GM19023 (cell line): Measurements from ENCODE around the gene DOLPP1.
"Not testable (repeated sequence)": the region's sequence is repeated elsewhere in the genome, so short reads cannot be mapped to it uniquely, and the experiment has no call there.

Experiments used
- ATAC-seq: cut with Tn5 transposase; IDR thresholded peaks from one replicate; pipeline ENCODE4 v1.9.1; 2021; ENCODE audit warnings: mild to moderate bottlenecking, moderate library complexity; ENCODE audit not compliant: unreplicated experiment

Gene DOLPP1

DNA sequence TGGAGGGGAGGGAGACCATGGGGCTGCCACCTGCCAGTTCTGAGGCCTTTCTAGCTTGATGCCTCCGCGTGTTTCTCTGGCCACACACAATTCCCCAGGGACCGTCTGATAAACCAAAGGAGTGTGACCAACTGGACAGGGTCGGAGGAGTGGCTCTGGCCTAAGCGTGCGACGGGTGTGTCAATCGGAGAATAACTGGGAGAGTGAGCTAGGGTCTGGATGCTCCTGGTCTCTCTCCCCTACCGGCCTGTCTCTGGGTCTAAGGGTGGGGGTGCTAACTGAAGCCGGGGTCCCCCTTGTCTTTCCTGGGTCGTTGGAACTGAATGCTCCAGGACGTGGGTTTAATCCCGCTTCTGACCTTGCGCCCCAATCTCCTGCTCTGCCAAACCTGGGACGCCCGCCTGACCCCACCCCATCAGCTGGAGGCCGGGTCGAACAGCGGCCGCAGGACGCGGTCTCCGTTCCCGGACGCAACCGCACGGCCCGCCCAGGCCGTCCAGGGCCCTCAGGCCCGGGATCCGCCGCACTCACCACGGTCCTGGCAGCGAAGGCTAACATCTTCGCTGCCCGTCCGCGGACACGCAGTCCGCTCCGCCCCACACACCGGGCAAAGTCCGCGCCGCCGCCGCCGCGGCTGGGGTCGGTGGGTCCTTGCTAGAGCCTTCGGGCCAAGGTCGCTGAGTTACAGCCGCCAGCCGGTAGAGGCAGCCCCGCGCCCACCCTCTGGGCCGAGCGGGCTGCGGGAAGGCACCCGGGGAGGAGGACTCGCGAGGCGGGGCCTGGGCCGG, 29.2 kb downstream of the DOLPP1 start:
- no peak for ATAC-seq

DNA sequence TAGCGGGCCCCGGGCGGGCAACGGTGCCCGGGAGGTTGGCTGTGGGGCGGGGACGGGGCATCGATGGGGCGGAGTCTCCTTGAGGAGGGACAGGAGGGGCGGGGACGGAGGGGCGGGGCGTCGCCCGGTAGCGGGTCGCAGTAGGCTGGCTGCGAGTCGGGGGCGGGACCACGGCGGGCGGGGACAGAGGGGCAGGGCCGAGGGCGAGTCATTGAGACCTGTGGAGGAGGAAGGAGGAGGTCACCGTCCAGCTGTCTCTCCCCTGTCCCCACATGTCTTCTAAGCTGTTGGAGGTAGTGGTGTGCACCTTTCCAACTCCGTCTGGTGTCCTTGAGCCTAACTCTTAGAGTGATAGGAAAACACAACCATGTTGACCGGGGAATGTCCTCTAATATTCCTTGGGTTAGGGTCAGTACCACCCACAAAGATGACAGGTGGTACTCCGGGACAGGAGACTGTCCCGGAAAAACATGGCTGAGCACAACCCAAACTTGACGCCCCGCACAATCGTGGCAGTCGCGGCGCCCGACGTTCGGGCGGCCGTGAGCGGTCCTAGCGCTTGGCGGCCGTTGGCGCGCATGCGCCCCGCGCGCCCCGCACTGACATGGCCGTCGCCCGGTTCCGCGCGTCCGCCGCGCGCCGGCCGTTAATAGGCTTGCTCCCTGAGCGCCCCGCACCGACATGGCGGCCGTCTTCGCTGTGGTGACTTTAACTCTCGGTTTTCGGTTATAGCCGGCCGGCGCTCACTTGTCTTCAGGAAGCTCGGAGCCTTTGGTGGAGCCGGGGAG, 30.0 kb downstream of the DOLPP1 start, which contains the start of the genes CRAT and PTPA:
Gene CRAT (minus strand): TSS at position 54 of the 788 bp plus-strand sequence. CDS start 284 bp downstream, outside the sequence.
Gene PTPA (plus strand): TSS at position 676 of the 788 bp plus-strand sequence. CDS start 186 bp downstream, outside the sequence.
- ATAC-seq = peak; percentile 78

DNA sequence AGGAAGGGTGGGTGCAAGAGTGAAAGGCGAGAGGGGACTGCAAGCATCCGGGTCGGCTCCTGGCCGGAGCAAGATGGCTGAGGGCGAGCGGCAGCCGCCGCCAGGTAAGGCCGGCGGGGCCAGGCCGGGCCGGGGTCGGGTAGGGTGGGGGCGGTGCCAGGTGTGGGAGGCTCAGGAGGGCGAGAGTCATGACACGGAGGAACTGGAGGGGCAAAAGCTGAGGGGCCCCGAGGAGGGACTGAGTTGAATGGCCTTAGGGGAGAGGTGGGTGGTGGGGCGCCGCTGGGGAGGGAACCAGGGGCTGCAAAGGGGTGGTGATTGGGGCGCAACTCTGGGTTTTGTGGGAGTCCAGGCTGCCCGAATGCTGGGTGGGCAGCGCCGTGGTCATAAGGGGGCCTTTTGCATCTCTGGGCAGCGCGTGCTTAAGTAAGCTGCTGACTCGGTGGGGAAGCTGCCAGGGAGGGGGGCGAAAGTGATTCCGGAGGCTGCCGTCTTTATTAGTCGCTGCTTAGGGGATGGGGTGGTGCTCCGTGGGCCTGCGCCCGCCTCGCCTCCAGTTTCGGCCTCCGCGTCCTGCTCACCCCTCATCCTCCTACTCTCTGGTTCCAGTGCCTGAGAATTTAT, 30.7 kb downstream of the DOLPP1 start:
- ATAC-seq = peak; percentile 4

DNA sequence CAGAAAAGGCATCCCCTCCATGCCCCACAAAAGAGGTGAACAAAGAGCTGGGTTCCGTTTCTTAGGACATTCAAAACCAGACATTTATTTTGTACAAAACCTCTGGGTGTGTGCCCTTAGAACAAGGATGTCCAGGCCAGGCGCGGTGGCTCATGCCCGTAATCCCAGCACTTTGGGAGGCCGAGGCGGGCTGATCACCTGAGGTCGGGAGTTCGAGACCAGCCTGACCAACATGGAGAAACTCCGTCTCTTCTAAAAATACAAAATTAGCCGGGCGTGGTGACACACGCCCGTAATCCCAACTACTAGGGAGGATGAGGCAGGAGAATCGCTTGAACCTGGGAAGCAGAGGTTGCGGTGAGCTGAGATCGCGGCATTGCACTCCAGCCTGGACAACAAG, 31.6 kb downstream of the DOLPP1 start:
- ATAC-seq = not testable (repeated sequence)

DNA sequence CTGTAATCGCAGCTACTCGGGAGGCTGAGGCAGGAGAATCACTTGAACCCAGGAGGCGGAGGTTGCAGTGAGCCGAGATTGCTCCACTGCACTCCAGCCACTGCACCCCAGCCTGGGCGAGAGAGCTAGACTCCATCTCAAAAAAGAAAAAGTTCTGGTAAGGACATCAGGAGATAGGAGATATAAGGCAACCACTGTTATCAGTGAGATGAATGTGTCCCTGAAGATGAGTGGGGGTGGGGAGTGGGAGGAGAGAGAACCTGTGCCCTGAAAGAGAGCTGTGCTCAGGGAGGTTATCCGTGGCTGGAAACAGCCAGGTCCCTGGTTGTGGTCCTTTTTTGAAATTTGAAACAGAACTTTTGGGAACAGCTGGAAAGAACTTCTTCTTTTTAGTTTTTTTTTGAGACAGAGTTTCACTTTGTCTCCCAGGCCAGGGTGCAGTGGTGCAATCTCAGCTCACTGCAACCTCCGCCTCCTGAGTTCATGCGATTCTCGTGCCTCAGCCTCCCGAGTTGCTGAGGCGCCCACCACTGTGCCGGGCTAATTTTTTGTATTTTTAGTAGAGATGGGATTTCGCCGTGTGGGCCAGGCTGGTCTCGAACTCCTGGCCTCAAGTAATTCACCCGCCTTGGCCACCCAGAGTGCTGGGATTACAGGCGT, 32.9 kb downstream of the DOLPP1 start:
- no peak for ATAC-seq

DNA sequence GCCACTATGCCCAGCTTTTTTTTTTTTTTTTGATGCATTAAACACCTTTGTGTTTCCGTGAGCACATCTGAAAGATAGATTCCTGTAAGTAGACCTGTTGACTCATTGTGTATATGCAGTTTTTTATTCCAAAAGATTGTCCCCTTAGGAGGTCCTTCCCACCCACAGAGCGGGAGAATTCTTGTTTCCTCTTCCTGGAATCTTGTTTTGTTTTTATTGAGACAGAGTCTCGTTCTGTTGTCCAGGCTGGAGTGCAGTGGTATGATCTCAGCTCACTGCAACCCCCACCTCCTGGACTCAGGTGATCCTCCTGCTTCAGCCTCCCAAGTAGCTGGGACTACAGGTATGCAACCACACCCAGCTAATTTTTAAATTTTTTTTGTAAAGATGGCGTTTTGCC, 37.9 kb downstream of the DOLPP1 start:
- ATAC-seq = no peak

DNA sequence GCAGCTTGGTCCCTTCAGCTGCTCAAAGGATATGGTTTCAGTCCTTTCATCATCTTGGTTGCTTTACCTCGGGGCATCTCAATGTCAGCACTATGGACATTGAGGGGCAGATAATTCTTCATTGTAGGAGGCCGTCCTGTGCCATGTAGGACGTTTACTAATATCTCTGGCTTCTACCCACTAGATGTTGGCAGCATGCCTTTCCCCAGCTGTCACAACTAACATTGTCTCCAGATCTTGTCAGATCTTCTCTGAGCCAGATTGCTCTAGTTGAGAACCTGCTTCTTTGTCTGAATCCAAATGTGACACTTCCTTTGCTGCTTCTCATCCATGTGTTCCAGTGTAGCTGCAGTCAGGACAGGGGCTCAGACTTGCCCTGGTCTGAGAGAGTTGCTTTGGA, 40.6 kb downstream of the DOLPP1 start:
- no peak for ATAC-seq

DNA sequence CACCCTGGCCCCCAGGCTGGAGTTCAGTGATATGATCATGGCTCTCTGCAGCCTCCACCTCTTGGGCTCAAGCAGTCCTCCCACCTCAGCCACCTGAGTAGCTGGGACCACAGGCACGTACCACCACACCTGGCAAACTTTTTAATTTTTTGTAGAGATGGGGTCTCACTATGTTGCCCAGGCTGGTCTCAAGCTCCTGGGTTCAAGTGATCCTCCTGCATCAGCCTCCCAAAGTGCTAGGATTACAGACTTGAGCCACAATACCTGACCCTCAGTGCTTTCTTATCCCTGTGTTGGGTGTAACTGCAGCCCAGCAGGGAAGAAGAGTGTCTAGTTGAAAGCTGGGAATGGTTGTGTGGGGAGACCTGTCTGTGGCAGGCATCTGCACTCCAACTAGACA, 41.2 kb downstream of the DOLPP1 start:
- no peak for ATAC-seq

DNA sequence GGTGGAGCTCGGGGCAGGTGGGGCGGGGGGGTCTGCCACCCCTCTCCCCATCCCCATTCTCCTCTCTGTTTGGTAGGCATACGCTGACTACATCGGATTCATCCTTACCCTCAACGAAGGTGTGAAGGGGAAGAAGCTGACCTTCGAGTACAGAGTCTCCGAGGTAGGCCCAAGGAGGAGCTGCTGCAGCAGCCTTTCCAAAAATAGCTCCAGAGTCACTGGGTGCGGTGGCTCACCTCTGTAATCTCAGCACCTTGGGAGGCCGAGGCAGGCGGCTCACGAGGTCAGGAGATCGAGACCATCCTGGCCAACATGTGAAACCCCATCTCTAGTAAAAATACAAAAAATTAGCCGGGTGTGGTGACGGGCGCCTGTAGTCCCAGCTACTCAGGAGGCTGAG, 42.1 kb downstream of the DOLPP1 start:
- not testable (repeated sequence) for ATAC-seq

DNA sequence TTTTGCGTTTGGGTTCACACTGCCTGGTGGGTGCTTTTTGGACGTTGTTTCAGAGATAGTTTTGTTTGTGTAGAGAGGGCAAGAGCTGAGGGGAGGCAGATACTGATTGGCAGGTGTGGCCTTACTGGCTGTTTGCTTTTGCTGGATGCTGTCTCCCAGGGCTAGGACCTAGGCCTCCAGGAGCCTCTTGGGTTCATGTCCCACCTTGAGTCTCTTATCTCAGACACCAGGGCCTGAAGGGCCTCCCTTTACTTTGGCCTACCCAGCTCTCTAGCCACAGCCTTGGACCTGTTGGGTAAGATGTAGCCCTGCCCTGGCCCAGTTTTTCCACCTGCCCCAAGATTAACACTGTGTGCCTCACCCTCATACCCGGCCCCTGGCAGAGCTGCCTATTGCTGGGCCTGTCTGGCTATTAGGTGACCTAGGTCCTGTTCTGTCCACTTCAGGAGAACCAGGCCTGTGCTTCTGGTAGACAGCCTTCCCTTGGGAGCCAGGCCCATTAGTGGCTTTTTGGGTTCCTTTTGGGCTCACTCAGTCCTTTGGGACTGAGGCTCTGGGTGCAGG, 43.7 kb downstream of the DOLPP1 start:
- ATAC-seq = no peak

DNA sequence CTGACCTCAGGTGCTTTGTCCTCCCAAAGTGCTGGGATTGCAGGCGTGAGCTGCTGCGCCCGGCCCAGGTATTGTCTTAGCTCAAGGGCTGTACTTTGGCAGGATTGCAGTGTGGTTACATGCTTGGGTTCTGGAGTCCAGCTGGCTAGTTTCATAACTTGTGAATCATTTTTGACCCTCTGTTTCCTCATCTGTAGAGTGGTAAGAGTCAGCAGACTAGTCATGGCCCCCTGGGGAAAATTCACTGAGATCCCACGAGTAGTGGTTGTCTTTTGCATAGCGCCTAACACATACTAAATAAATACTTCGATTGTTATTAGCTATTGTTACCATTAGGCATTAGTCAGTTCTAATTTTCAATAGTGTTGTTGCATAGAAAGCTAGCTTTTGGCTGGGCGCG, 44.6 kb downstream of the DOLPP1 start:
- no peak for ATAC-seq

DNA sequence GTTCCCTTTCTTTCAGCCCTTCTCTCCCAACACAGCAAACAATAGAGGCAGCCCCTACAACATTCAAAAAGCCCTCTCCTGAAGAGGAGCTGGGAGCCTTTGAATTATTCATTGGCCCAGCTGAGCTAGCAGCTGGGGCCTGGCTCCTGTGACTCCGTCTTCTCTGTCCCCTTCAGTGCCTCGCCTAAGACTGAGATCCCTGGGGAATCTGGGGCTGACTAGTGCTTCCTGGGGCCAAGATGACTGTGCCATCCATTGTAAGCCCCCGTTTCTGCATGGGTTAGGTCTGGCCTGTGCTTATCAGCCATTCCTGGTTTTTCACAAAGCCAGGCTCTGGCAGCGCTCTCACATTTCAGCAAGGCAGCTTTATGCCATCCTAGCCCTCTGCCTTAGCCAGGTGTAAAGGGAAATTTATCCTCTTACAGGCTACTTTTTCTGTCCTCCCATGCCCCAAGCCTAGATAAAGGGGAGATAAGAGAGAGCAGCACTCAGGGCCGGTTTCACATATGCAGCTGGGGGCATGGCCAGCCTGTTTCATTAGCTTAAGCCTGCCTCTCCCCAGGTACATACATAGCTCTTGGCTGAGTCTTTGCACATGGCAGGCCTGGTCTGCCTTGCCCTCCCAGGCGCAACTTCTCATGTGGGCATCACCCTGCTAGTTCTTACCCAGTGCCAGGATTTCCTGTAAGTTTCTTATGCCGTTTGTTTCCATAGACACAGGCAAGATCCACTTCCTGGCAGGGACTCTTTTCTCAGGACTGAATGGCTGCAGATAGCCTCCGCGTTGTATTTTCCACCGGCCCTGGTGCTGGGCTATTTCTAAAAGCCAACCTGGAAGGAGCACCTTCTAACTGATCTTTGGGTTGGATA, 46.1 kb downstream of the DOLPP1 start:
- ATAC-seq = no peak

DNA sequence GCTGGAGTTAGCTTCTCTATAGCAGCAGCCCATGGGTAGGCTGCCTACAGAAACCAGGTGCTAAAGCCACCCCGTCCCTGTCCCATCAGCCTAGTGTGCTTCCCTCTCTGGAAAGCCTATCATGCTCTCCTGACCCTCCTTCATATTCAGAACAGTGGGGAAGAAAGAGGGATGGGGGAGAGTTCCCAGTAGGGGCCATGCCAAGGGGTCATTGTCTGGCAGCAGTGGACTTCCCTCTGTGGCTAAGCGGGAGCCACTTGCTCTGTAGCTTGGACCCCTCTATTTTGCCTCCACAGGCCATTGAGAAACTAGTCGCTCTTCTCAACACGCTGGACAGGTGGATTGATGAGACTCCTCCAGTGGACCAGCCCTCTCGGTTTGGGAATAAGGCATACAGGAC, 47.8 kb downstream of the DOLPP1 start:
- no peak for ATAC-seq

DNA sequence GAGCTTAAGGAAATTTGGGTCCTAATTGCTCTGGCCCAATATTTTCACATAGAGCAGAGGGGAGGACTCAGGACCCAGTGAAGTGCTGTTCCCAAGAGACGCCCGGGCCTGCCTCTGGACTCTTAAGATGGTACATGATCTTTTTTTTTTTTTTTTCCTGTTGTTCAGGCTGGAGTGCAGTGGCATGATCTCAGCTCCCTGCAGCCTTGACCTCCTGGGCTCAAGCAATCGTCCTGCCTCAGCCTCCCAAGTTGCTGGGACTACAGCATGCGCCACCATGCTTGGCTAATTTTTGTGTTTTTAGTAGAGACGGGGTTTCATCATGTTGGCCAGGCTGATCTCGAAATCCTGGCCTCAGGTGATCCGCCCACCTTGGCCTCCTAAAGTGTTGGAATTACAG, 49.4 kb downstream of the DOLPP1 start:
- not testable (repeated sequence) for ATAC-seq

DNA sequence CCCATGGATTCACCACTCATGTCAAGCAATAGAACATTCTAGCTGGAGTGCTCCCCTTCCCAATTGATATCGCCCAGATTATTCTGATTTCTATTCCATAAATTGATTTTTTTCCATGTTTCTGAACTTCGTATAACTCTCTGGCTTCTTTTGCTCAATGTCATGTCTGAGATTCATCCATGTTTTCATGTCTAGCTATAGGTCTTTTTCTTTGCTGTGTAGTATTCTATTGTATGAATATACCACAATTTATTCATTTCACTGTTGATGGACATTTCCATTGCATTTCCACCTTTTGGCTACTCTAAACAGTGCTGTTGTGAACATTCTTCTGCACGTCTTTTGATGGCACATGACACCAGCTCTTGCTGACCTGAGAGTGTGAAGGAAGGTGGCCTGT, 49.9 kb downstream of the DOLPP1 start:
- no peak for ATAC-seq

DNA sequence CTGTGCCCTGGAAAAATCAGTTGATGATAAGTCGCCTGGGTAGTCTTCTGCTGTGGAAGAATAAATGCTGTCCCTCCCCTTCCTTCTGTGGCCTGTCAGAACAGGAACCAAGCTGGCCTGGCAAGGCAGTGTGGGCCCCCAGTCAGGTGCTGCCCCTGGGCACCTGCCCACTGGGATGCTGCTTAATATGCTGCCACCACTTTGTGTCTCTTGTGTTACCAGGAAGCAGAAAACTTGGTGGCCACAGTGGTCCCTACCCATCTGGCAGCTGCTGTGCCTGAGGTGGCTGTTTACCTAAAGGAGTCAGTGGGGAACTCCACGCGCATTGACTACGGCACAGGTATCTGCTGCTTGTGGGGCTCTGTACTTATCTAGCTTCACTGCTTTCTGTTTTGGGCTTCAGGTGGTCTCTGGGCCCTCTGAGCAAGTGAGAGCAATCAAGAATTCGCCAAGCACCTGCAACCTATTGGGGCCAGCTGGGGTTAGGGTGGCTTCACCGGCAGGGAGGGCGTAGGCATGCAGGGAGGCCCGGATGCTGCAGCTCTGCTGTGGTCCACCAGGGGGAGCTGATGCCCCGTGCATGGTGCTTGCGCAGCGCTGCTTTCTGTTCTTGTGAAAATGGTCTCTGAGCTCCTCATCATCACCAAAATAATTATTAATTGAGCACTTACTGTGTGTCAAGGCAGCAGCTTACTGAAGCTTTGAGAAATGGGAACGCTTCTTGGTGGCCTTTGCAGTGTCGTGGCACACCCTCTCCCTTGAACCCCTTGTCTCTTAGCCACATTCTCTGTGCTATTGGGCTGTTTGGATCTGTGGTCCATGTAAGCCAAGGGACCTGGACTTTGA, 50.6 kb downstream of the DOLPP1 start:
- ATAC-seq = peak; percentile 78

DNA sequence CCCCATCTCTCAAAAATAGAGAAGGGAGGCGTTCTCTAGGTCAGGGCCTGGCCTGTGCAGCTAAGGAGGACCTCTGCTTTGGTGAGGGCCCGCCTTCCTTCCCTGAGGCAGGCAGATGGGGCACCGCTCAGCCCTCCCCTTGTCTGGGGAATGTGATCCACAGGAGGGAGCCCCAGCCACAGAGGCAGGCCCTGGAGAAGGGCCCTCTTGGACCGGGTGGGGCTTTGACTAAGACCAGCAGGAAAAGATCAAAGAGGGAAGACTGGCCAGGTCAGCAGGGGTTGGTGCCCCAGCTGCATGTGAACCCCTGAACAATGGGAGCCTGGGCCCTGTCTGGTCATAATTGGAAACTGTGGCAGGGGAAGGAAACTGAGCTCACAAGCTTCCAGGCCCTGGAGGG, 52.2 kb downstream of the DOLPP1 start:
- no peak for ATAC-seq

DNA sequence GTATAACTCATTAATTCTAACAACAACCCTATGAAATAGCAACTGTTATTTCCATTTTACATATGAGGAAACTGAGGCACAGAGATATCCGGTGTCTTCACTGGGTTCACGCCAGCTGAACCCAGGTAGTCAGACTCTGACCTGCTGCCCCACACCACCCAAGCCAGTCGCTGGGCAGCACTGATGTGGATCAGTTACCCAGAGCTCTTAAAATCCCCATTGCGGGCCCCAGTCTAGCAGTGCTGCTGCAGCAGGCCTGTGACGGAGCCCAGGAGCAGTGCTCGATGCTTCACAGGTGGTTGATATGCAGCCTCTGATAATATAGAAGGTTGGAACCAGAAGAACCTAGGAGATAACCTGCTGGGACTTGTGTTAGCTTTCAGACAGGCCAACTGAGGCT, 54.6 kb downstream of the DOLPP1 start:
- ATAC-seq = no peak
